ENCODE data around the gene LILRB2. TPM values are rescaled to one million over a fixed set of nuclear protein-coding genes. Genes with fewer than 3 reads are reported as not detected.
A peak's percentile ranks its signal among the peaks of the same experiment; 100 is the strongest.

Gene LILRB2
- polyA plus RNA-seq, 3 donors: 111 to 574 (median 172) TPM

DNA sequence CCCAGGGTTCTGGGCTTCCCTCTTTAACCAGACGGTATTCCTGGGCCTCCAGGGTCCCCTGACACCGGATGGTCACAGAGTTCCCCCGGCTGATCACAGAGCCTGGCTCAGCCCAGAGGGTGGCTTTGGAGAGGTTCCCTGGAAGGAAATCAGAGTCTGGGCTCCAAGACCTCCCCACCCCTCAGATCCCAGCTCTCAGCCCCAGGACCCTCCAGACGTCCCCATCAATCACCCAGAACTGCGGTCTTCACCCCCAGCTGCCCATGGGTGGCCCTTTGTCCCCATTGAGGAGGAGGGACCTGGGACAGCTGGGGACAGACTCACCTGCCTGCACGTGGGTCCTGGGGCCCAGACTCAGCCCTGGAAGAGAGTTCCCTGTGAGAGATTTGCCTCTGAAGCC lies 31.1 kb upstream of the LILRB2 start:
- Histone ChIP-seq H2AFZ (ENCODE audit: insufficient read depth, low read depth, low read length, poor library complexity, severe bottlenecking) (no peak overlapping the region), H3K9me3 (replicated peaks in 1 of 2; ENCODE audit: control insufficient read depth in 1 of 2, insufficient read depth in 1 of 2, low read length in 2 of 2) (no peaks in the 10 kb centered on the region), H3K27me3 (ENCODE audit: control insufficient read depth in 2 of 2, insufficient read depth in 2 of 2, low read length in 2 of 2) (no peaks in the 10 kb centered on the region), H3K79me2 (ENCODE audit: insufficient read depth, low read length) (peaks cover 34% of the 10 kb centered on the region), H3K4me1 (ENCODE audit: control insufficient read depth in 1 of 2, insufficient read depth in 2 of 2, low read length in 2 of 2) (peaks cover 68 to 81% of the 10 kb centered on the region in 2 donors), H3K27ac (ENCODE audit: low read depth in 1 of 2, low read length in 2 of 2) (peak overlapping the region; percentile 89 to 93), H3K9ac (ENCODE audit: insufficient read depth, low read length, poor library complexity, severe bottlenecking) (peak overlapping the region; percentile 63), H3K36me3 (replicated peaks in 1 of 2; ENCODE audit: control insufficient read depth in 1 of 2, insufficient read depth in 2 of 2, low read length in 2 of 2) (peaks cover 33 to 41% of the 10 kb centered on the region in 2 donors), H3K4me2 (replicated peaks; ENCODE audit: extremely low read depth, low read length, poor library complexity, severe bottlenecking) (peak overlapping the region; percentile 95), H4K20me1 (ENCODE audit: insufficient read depth, low read length) (peaks cover 32% of the 10 kb centered on the region), H3K4me3 (replicated peaks in 1 of 3; ENCODE audit: low read depth in 2 of 3, low read length in 3 of 3) (peak overlapping the region; percentile 78 to 97 (median 86))
- intact Hi-C loops (cut with micrococcal nuclease): loop anchor here (5.0 to 10.0 kb wide), 2 partner anchors 35 to 47 kb away; no protein-coding TSS in a partner anchor
- DNase-seq: no peak
- Mint-ChIP-seq H3K4me1 (peaks cover 68% of the 10 kb centered on the region), H3K36me3 (peaks cover 39 to 45% of the 10 kb centered on the region in 2 donors), H3K27ac (peak overlapping the region; percentile 97 to 100 (median 98)), H3K4me3 (peak overlapping the region; percentile 97 to 98), H3K9me3 (peaks cover 0 to 7% (median 0%) of the 10 kb centered on the region in 7 donors), H3K27me3 (ENCODE audit: low read depth in 3 of 3) (peaks cover 3 to 6% (median 4%) of the 10 kb centered on the region in 3 donors)
- 81% methylated on average over 5 of the region's 6 CpGs for WGBS (ENCODE audit: insufficient coverage)
- TF ChIP-seq CTCF (IDR thresholded peaks at IDR 0.05): no peak

- Mint-ChIP-seq H3K4me3 (peak overlapping the region; percentile 97 to 98), H3K4me1 (peaks cover 66% of the 10 kb centered on the region), H3K27ac (peak overlapping the region in 3 of 7 donors; percentile 83 to 100 (median 98)), H3K9me3 (peaks cover 0 to 8% (median 0%) of the 10 kb centered on the region in 7 donors), H3K36me3 (peaks cover 44 to 50% of the 10 kb centered on the region in 2 donors), H3K27me3 (ENCODE audit: low read depth in 3 of 3) (peaks cover 3 to 4% (median 4%) of the 10 kb centered on the region in 3 donors)
- TF ChIP-seq CTCF (IDR thresholded peaks at IDR 0.05): no peak
- Histone ChIP-seq H3K36me3 (replicated peaks in 1 of 2; ENCODE audit: control insufficient read depth in 1 of 2, insufficient read depth in 2 of 2, low read length in 2 of 2) (peaks cover 38 to 46% of the 10 kb centered on the region in 2 donors), H3K79me2 (ENCODE audit: insufficient read depth, low read length) (peaks cover 37% of the 10 kb centered on the region), H3K4me1 (ENCODE audit: control insufficient read depth in 1 of 2, insufficient read depth in 2 of 2, low read length in 2 of 2) (peaks cover 67 to 80% of the 10 kb centered on the region in 2 donors), H3K9me3 (replicated peaks in 1 of 2; ENCODE audit: control insufficient read depth in 1 of 2, insufficient read depth in 1 of 2, low read length in 2 of 2) (no peaks in the 10 kb centered on the region), H3K27me3 (ENCODE audit: control insufficient read depth in 2 of 2, insufficient read depth in 2 of 2, low read length in 2 of 2) (no peaks in the 10 kb centered on the region), H2AFZ (ENCODE audit: insufficient read depth, low read depth, low read length, poor library complexity, severe bottlenecking) (no peak overlapping the region), H3K4me3 (replicated peaks in 1 of 3; ENCODE audit: low read depth in 2 of 3, low read length in 3 of 3) (peak overlapping the region; percentile 78 to 97 (median 86)), H3K27ac (ENCODE audit: low read depth in 1 of 2, low read length in 2 of 2) (peak overlapping the region in 1 of 2 donors; percentile 93), H4K20me1 (ENCODE audit: insufficient read depth, low read length) (peaks cover 37% of the 10 kb centered on the region), H3K4me2 (replicated peaks; ENCODE audit: extremely low read depth, low read length, poor library complexity, severe bottlenecking) (peak overlapping the region; percentile 95), H3K9ac (ENCODE audit: insufficient read depth, low read length, poor library complexity, severe bottlenecking) (peak overlapping the region; percentile 63)
- intact Hi-C loops (cut with micrococcal nuclease): loop anchor here (5.0 to 10.0 kb wide), 2 partner anchors 34 to 47 kb away; no protein-coding TSS in a partner anchor
- WGBS (ENCODE audit: insufficient coverage): no CpG with 5 or more reads among the region's 5 CpGs
- no peak for DNase-seq
These were observed 30.6 kb upstream of the LILRB2 start for GRCh38 chr19:54311486-54311885.
